GM12872 (cell line): ENCODE measurements around the gene SH3PXD2A.

Experiments used
- CTCF ChIP-seq: IDR thresholded peaks from 3 replicates; pipeline ENCODE4 v1.5.1; 2011; ENCODE audit warnings: low read depth, mild to moderate bottlenecking, low read length, moderate library complexity; ENCODE audit not compliant: insufficient read depth

SH3PXD2A gene

GRCh38 chr10:103627111-103627892 lies 228.1 kb downstream of the SH3PXD2A start:
- no peak for TF ChIP-seq CTCF

GRCh38 chr10:103626178-103626577 lies 229.2 kb downstream of the SH3PXD2A start:
- TF ChIP-seq CTCF: no peak

GRCh38 chr10:103622935-103623574 lies 232.3 kb downstream of the SH3PXD2A start:
- TF ChIP-seq CTCF: no peak

- TF ChIP-seq CTCF: no peak
These were observed 233.1 kb downstream of the SH3PXD2A start for GRCh38 chr10:103622286-103622685.

GRCh38 chr10:103621783-103622125 lies 233.6 kb downstream of the SH3PXD2A start:
- no peak for TF ChIP-seq CTCF

- no peak for TF ChIP-seq CTCF
These were observed 234.2 kb downstream of the SH3PXD2A start for GRCh38 chr10:103620891-103621782.

GRCh38 chr10:103620352-103620740 lies 235.0 kb downstream of the SH3PXD2A start:
- no peak for TF ChIP-seq CTCF
